HG02981 (cell line): ENCODE measurements around the gene EHHADH.
"Not testable (repeated sequence)": the region's sequence is repeated elsewhere in the genome, so short reads cannot be mapped to it uniquely, and the experiment has no call there.

Experiments
- ATAC-seq: cut with Tn5 transposase; IDR thresholded peaks from one replicate; pipeline ENCODE4 v1.9.1; 2021; ENCODE audit warnings: mild to moderate bottlenecking, moderate library complexity; ENCODE audit not compliant: unreplicated experiment

EHHADH gene

DNA sequence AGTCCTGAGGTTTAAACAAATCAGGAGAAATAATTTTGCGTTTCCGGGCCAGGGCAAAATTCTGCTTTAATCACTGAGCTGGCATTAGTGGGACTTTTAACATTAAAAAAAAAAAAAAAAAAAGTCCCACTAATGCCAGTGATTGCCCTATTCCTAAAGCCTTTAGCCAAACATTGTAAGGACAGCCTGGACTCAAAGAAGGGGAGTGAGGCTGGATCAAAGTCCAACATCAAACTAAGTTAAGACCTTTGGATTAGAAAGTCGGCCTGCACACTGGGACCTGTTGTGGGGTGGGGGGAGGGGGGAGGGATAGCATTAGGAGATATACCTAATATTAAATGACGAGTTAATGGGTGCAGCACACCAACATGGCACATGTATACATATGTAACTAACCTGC lies 716 bp downstream of the EHHADH start:
- ATAC-seq = not testable (repeated sequence)

DNA sequence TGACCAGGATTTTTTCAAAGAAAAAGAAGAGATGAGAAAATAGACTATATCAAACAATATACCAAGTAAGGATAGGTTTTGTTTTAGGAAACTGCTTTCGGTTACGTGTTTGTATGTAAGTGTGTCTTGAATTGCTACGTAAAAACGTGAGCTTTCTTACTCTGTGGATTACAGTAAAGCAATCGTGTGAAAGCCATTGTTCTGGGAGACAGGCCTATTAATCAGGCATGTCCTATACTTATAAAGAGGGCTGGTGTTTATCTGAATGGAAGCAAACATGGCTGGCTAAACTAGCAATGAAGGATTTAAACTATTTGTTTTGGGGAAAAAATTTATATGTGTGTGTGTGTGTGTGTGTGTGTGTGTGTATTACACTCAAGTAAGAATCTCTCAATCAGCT lies 2.6 kb downstream of the EHHADH start:
- ATAC-seq = no peak

DNA sequence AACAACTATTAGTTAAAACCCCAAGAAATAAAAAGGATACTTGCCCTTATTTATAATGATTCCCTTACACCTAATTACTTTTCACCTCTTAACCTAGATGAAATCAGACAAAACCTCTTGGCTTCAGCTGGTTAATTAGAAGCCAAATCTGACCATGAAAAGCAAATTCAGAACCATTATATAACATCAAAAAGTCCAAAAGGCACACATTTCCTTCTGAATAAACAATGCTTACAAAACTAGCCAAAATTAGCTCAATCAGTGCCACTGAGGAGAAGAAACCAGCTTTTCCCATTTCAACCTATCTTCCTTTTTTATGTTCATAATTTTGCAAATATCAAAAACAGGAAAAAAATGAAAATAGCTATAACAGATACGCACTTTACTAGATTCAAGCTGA lies 3.2 kb downstream of the EHHADH start:
- ATAC-seq = no peak

DNA sequence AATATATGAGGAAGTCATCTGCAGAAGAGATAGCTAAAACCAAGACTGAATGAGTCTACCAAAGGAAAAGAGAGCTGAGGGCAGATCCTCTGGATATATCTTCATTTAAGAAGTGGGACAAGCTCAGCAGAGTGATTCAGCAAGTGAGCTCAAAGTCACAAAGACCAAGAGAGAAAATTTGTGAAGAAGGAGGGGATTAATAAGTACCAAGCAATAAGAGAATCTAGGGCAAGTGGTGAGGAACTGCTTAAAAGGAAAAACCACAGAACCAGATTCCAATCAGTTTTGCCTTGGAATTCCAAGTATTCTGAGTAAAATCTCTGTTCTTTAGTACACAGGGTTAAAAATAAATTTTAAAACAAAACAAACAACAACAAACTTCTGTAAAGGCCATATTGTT lies 3.6 kb downstream of the EHHADH start:
- ATAC-seq = no peak

DNA sequence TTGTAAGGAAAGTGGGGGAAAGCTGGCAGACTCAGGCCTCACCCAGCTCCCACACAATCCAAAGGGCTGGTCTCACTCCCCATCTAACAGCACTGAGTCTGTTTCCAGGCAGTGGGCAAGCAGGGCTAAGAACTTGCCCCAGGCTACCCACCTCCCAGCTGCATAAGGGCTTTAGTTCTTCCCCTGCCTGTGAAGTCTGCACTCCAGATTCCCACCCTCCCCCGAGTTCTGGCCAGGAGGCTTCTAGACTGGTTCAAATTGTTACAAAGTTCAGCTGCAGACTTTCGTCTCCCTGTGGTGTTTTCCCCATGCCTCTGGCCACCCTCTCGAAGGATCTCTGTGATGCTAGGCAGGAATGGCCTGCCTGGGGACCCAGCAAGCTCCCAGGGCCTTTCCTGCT lies 11.2 kb downstream of the EHHADH start:
- no peak for ATAC-seq

DNA sequence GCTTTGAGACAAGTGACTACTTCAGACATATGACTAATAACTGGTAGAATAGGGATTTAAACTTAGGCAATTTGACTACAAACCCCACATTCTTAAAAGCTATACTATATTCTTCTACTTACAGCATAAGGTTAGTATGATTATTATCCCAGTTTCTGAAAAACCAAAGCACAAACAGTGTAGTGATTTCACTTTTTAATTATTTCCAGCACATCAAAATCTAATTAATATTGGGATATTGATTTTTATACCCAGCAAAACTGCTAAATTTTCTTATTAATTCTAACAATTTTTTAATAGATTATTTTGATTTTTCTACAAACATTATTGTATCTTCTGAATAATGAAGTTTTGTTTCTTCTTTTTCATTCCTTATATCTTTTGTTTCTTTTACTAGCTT lies 16.9 kb downstream of the EHHADH start:
- ATAC-seq = no peak

DNA sequence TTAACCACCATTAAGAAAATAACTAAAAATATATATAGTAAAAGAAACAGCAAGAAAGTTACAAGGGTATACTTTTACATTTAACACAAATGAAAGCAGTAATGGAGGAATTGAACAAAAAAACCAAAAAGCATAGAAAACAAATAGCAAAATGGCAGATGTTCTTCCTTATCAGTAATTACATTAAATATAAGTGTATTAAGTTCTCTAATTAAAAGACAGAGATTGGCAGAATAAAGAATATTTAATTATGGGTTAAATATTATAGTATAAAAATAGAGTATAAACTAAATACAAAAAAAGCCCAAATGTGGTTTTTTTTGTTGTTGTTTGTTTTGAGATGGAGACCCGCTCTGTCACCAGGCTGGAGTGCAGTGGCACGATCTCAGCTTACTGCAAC lies 20.5 kb downstream of the EHHADH start:
- no peak for ATAC-seq

DNA sequence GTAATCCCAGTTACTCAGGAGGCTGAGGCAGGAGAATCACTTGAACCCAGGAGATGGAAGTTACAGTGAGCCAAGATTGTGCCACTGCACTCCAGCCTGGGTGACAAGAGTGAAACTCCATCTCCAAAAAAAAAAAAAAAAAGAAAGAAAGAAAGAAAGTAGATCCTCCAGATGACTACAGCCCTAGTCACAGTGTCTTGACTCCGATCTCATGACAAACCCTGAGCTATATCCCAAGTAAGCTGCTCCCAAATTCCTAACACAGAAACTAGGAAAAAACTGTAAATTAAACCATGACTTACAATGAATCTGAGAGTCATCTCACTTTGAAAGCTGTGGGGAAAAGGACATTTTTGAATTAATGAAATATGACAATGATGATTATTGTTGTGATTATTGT lies 27.3 kb downstream of the EHHADH start:
- not testable (repeated sequence) for ATAC-seq

GRCh38 chr3:185225523-185225922 lies 28.3 kb downstream of the EHHADH start:
- no peak for ATAC-seq

- no peak for ATAC-seq
These were observed 28.8 kb downstream of the EHHADH start for GRCh38 chr3:185225080-185225479.

GRCh38 chr3:185221203-185221602 lies 32.6 kb downstream of the EHHADH start:
- ATAC-seq = no peak

GRCh38 chr3:185216607-185216958 lies 37.3 kb downstream of the EHHADH start:
- no peak for ATAC-seq

- no peak for ATAC-seq
These were observed 37.8 kb downstream of the EHHADH start for GRCh38 chr3:185215873-185216606.

GRCh38 chr3:185212559-185212958 lies 41.3 kb downstream of the EHHADH start:
- ATAC-seq = no peak

- ATAC-seq = no peak
These were observed 41.8 kb downstream of the EHHADH start for GRCh38 chr3:185212086-185212485.

GRCh38 chr3:185210621-185211142 lies 43.2 kb downstream of the EHHADH start:
- ATAC-seq = no peak

GRCh38 chr3:185208823-185209222 lies 45.0 kb downstream of the EHHADH start:
- ATAC-seq = no peak

DNA sequence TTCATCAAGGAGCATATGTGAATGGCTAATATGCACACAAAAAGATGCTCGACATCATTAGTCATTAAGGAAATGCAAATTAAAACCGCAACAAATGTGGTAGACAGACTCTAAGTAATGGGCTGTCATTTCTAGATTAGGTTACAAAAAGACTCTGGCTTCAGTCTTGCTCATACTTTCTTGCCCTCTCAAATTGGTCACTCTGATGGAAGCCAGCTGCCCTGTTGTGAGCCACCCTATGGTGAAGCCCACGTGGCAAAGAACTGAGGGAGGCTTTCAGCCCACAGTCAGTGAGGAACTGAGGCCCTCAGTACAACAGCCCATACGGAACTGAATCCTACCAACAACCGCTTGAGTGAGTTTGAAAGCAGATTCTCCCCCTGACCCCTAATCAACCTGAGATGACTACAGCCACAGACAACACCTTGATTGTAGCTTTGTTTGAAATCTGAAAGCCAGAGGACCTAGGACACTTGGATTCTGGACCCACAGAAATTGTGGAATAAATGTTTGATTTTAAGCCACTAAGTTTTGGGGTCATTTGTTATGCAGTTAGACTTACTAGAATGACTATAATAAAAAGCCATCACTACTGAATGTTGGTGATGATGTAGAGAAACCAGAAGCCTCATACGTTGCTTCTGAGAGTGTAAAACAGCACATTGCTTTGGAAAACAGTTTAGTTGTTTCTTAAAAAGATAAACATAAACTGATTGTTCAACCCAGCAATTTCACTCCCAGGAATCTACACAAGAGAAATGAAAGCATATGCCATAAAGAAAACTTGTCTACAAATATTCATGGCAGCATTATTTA lies 45.7 kb downstream of the EHHADH start:
- ATAC-seq = peak; percentile 93

DNA sequence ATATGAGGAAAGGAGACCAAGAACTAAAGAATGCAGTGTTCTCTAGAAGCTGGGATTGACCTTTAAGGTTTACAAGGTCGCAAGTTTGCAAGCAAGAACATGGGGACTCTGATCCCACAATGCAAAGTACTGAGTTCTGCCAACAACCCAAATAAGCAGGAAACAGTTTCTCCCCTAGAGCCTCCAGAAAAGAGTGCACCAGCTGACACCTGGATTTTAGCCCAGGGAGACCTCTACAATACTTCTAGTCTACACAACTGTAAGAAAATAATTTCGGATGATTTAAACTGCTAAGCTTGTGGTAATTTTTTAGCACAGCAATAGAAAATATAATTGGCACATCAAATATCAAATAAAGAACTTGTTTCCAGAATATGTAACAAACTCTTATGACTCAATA lies 46.4 kb downstream of the EHHADH start:
- no peak for ATAC-seq

GRCh38 chr3:185205865-185206264 lies 48.0 kb downstream of the EHHADH start:
- no peak for ATAC-seq

- no peak for ATAC-seq
These were observed 49.0 kb downstream of the EHHADH start for GRCh38 chr3:185204894-185205293.

DNA sequence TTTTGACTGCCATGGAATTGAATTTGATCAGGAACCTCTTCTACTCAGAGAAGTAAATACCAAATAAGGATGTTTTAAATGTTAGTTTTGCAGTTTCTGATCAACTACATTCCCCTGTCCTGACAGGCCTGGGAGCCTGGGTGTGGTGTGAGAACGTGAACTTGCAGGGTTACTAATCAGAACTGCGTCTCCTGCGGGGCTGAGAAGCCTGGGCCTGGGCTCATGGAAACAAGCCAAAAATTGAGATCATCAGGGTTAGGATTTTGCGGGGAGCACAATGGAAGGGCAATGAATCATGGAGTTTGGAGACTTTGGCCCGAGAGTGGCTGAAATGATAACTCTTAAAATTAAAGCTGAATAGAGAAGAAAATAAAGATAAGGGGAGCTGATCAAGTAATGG lies 53.2 kb downstream of the EHHADH start:
- no peak for ATAC-seq
